AG04449 (cell line): ENCODE results near the gene TRIP11.

Experiments used
- CTCF ChIA-PET: fragments of 350-600 bp; formaldehyde crosslinking; extraction: SDS; loops from one replicate; lab custom pipeline; 2021; ENCODE audit warnings: antibody characterized with exemption; lab: Yijun Ruan, JAX
- POLR2A ChIA-PET: fragments of 400-600, 350-600 bp; formaldehyde crosslinking; extraction: SDS; loops from one replicate; lab custom pipeline; 2020; ENCODE audit warnings: antibody characterized with exemption, inconsistent platforms; lab: Yijun Ruan, JAX
- DNase-seq: peaks from one replicate; pipeline ENCODE4 v3.0.0-alpha.2; 2010; ENCODE audit warnings: low read depth, low spot score
- H3K4me3 ChIP-seq: 2 replicates; pipeline ENCODE4 v1.5.1; 2011; ENCODE audit warnings: low read depth, mild to moderate bottlenecking, control low read depth, low read length
- CTCF ChIP-seq: IDR thresholded peaks from one replicate; pipeline ENCODE4 v1.5.1; 2011; ENCODE audit warnings: mild to moderate bottlenecking, moderate library complexity, low read length, control low read depth, inconsistent platforms; ENCODE audit not compliant: insufficient read depth; ENCODE audit errors: missing control alignments

The TRIP11 gene

GRCh38 chr14:91956616-91957015 is 83.2 kb downstream of the TRIP11 start:
- ChIA-PET POLR2A (no interaction called here), CTCF (no interaction called here)
- H3K4me3 ChIP-seq: no peak overlapping the region
- DNase-seq: no peak
- no peak for TF ChIP-seq CTCF

- no peak overlapping the region for H3K4me3 ChIP-seq
- no peak for DNase-seq
- POLR2A ChIA-PET: no interaction called here
- CTCF ChIA-PET: no interaction called here
- TF ChIP-seq CTCF: no peak
Measured at GRCh38 chr14:91955168-91955567, 84.7 kb downstream of the TRIP11 start.

- TF ChIP-seq CTCF: no peak
- CTCF ChIA-PET: no interaction called here
- POLR2A ChIA-PET: no interaction called here
- no peak for DNase-seq
- no peak overlapping the region for H3K4me3 ChIP-seq
Measured at GRCh38 chr14:91953170-91953985, 86.5 kb downstream of the TRIP11 start.

- peak within 1 kb of the TSS; percentile 73 for H3K4me3 ChIP-seq
- CTCF ChIA-PET: interaction anchor here (0.9 to 2.5 kb wide), 4 partner anchors 35 to 65 kb away, joined by 3 to 21 read pairs (median 4); no protein-coding TSS in a partner anchor
- POLR2A ChIA-PET: interaction anchor here (0.6 to 1.9 kb wide), 3 partner anchors 14 to 425 kb away, joined by 4 to 10 read pairs (median 4); no protein-coding TSS in a partner anchor
- no peak for TF ChIP-seq CTCF
- DNase-seq: peak; percentile 58
Measured at GRCh38 chr14:91947475-91948184, 92.2 kb downstream of the TRIP11 start, which contains the start of gene FBLN5. Gene FBLN5 (minus strand): TSS chr14:91947694. CDS start chr14:91947229, 465 bp downstream.

- ChIA-PET POLR2A (interaction anchor here (0.6 to 1.9 kb wide), 4 partner anchors 9 to 424 kb away, joined by 3 to 10 read pairs (median 4); no protein-coding TSS in a partner anchor), CTCF (interaction anchor here (0.9 to 2.5 kb wide), 8 partner anchors 15 to 623 kb away, joined by 3 to 21 read pairs (median 3); no protein-coding TSS in a partner anchor)
- DNase-seq: no peak
- TF ChIP-seq CTCF: no peak
- H3K4me3 ChIP-seq: peak overlapping the region; percentile 73
Measured at GRCh38 chr14:91946622-91947474, 93.0 kb downstream of the TRIP11 start.
